Measurements from ENCODE around the gene EPHB2.
A peak's percentile ranks its signal among the peaks of the same experiment; 100 is the strongest.
"Not testable (repeated sequence)": the region's sequence is repeated elsewhere in the genome, so short reads cannot be mapped to it uniquely, and the experiment has no call there.

EPHB2 gene

GRCh38 chr1:22935433-22935832 is 224.8 kb downstream of the EPHB2 start:
- Mint-ChIP-seq H3K27ac (no peak overlapping the region), H3K27me3 (peaks cover 18% of the 10 kb centered on the region), H3K9me3 (peaks cover 3% of the 10 kb centered on the region), H3K4me3 (no peak overlapping the region), H3K4me1 (no peaks in the 10 kb centered on the region), H3K36me3 (no peaks in the 10 kb centered on the region)
- DNase-seq = peak; percentile 4
- CTCF ChIA-PET = no interaction called here

DNA sequence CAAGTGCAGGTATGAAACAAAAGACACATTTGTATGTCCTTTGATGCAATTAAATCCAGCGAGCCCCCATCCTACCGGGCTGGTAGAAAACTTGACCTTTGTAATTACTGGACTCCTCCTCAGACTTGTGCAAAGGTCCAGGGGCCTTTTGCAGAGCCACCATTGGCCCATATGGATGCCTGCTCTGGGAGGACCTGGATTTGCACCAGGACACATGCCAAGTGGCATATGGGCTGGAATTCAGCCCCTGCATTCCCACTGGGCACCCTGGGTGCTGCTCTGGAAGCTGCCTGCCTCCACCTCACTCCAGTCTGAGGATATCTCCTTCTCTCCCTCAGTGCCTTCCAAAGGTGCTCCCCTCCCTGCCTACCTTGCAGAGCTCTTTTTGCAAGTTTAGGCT is 226.0 kb downstream of the EPHB2 start:
- DNase-seq = peak; percentile 1
- Mint-ChIP-seq H3K4me3 (no peak overlapping the region), H3K36me3 (no peaks in the 10 kb centered on the region), H3K9me3 (peaks cover 10% of the 10 kb centered on the region), H3K27ac (no peak overlapping the region), H3K4me1 (no peaks in the 10 kb centered on the region), H3K27me3 (peaks cover 16% of the 10 kb centered on the region)
- CTCF ChIA-PET = no interaction called here

GRCh38 chr1:22941257-22941656 is 230.6 kb downstream of the EPHB2 start:
- Mint-ChIP-seq H3K4me1 (no peaks in the 10 kb centered on the region), H3K27ac (no peak overlapping the region), H3K9me3 (peaks cover 10% of the 10 kb centered on the region), H3K4me3 (no peak overlapping the region), H3K27me3 (peaks cover 18% of the 10 kb centered on the region), H3K36me3 (no peaks in the 10 kb centered on the region)
- CTCF ChIA-PET = no interaction called here
- DNase-seq = no peak

DNA sequence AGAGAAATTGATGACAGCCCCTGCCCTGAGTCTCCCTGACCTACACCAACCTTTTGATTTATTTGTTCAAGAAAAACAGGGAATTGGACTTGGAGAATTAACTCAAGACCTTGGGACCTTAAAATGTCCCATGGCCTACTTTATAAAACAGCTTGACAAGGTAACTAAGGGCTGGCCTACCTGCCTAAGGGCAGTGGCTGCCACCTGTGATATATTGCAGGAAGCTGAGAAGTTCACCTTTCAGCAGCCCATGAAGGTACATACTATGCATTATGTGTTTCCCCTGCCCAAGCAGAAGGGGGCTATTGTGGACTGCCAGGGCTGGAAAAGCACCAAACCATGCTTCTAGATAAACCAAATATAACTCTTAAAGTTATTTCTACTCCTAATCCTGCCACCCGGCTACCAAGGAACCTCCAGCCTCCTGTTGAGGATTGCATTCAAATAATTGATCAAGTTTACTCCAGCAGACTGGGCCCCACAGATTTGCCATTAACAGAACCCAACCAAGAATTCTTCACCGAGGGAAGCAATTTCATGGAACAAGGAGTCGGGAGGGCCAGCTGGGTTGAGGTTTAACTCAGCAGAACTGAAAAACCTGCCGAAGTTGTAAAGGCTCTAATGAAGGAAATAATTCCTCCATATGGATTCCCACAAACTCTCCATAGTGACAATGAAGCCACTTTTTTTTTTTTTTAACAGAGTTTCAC is 233.9 kb downstream of the EPHB2 start:
- Mint-ChIP-seq H3K4me3 (no peak overlapping the region), H3K36me3 (no peaks in the 10 kb centered on the region), H3K27me3 (peaks cover 26% of the 10 kb centered on the region), H3K27ac (no peak overlapping the region), H3K9me3 (peaks cover 10% of the 10 kb centered on the region), H3K4me1 (no peaks in the 10 kb centered on the region)
- CTCF ChIA-PET = no interaction called here
- no peak for DNase-seq

DNA sequence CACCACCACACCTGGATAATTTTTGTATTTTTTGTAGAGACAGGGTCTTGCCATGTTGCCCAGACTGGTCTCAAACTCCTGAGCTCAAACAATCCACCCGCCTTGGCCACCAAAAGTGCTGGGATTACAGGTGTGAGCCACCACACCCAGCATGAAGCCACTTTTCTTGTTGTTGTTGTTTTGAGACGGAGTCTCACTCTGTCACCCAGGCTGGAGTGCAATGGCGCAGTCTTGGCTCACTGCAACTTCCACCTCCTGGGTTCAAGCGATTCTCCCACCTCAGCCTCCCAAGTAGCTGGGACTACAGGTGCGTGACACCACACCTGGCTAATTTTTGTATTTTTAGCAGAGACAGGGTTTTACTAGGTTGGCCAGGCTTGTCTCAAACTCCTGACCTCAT is 234.5 kb downstream of the EPHB2 start:
- Mint-ChIP-seq H3K27me3 (peaks cover 29% of the 10 kb centered on the region), H3K9me3 (peaks cover 10% of the 10 kb centered on the region)
- H3K36me3 Mint-ChIP-seq, H3K4me3 Mint-ChIP-seq, H3K27ac Mint-ChIP-seq, DNase-seq, H3K4me1 Mint-ChIP-seq: not testable (repeated sequence)
- CTCF ChIA-PET = interaction anchor here (0.5 kb wide), 1 partner anchor 687 kb away, joined by 3 read pairs; no protein-coding TSS in a partner anchor

DNA sequence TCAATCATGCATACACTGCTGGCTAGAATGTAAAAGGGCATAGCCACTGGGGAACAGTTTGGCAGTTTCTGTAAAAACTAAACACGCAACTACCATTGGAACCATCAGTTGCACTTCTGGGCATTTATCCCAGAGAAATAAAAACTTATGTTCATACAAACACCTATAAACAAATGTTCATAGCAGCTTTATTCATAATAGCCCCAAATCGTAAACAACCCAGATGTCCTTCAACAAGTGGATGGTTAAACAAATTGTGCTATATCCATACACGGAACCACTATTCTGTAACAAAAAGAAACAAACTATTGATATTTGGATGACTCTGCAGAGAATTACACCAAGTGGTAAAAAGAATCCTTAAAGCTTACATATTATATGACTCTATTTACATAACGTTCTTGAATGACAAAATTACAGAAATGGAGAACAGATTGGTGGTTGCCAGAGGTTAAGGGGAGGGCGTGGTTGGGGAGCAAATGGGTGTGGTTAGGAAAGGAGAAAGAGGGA is 239.2 kb downstream of the EPHB2 start:
- H3K4me3 Mint-ChIP-seq = no peak overlapping the region
- CTCF ChIA-PET = interaction anchor here (0.6 kb wide), 1 partner anchor 52 kb away, joined by 3 read pairs; no protein-coding TSS in a partner anchor
- H3K27ac Mint-ChIP-seq = no peak overlapping the region
- no peak for DNase-seq
- peaks cover 56% of the 10 kb centered on the region for H3K27me3 Mint-ChIP-seq
- no peaks in the 10 kb centered on the region for H3K4me1 Mint-ChIP-seq
- H3K36me3 Mint-ChIP-seq = no peaks in the 10 kb centered on the region
- no peaks in the 10 kb centered on the region for H3K9me3 Mint-ChIP-seq

DNA sequence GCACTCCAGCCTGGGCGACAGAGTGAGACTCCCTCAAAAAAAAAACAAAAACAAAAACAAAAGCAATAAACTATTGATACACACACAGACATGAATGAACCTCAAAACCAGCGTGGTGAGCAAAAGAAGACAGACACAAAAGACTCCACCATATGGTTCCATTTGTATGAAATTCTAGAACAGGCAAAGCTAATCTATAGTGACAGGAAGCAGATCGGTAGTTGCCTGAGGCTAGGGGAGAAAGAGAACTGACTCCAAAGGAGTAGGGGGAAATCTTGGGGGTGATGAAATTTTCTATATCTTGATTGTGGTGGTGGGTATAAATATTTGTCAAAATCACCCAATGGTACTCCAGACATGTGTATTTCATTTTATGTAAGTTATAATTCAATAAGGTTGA is 241.2 kb downstream of the EPHB2 start:
- Mint-ChIP-seq H3K9me3 (no peaks in the 10 kb centered on the region), H3K27ac (no peak overlapping the region), H3K4me1 (no peaks in the 10 kb centered on the region), H3K36me3 (no peaks in the 10 kb centered on the region), H3K27me3 (peaks cover 68% of the 10 kb centered on the region), H3K4me3 (no peak overlapping the region)
- no peak for DNase-seq
- CTCF ChIA-PET = interaction anchor here (0.6 to 1.1 kb wide), 2 partner anchors 12 to 612 kb away, joined by 3 to 4 read pairs; no protein-coding TSS in a partner anchor

GRCh38 chr1:22952694-22953056 is 242.0 kb downstream of the EPHB2 start:
- no peaks in the 10 kb centered on the region for H3K4me1 Mint-ChIP-seq
- H3K27ac Mint-ChIP-seq = no peak overlapping the region
- DNase-seq = no peak
- H3K27me3 Mint-ChIP-seq = peaks cover 66% of the 10 kb centered on the region
- H3K9me3 Mint-ChIP-seq = no peaks in the 10 kb centered on the region
- H3K4me3 Mint-ChIP-seq = no peak overlapping the region
- CTCF ChIA-PET = no interaction called here
- H3K36me3 Mint-ChIP-seq = no peaks in the 10 kb centered on the region

DNA sequence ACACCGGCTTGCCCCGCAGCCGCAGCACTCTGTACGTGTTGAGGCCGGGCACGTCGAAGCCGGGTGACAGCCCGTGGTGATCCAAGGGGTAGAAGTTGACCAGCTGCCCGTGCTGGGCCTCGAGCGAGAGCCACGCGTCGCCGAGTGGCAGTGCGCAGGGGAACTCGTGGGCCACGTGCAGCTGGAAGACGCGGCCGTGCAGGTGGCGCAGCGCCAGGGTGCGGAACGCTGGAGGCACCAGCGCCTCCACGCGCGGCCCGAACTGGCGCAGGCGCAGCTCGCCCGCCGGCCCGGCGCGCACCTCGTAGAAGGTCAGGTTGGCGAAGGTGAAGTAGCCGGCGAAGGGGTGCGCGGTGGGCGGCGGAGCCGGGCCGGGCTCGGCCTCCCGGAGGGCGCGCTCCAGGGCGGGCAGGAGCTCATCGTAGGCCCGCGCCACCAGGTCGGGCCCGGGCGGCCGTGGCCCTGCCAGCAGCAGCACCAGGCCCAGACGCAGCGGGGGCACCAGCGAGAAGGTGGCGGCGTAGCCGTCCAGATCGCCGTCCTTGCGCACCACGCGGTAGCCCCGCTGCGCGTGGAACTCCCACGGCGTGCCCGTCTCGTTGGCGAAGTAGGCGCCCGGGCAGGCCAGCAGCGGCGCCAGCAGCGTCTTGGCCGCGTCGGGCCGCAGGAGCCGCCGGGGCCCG is 242.6 kb downstream of the EPHB2 start:
- Mint-ChIP-seq H3K9me3 (no peaks in the 10 kb centered on the region), H3K36me3 (no peaks in the 10 kb centered on the region), H3K27me3 (peaks cover 61% of the 10 kb centered on the region), H3K4me3 (no peak overlapping the region), H3K4me1 (no peaks in the 10 kb centered on the region), H3K27ac (no peak overlapping the region)
- CTCF ChIA-PET = no interaction called here
- no peak for DNase-seq

DNA sequence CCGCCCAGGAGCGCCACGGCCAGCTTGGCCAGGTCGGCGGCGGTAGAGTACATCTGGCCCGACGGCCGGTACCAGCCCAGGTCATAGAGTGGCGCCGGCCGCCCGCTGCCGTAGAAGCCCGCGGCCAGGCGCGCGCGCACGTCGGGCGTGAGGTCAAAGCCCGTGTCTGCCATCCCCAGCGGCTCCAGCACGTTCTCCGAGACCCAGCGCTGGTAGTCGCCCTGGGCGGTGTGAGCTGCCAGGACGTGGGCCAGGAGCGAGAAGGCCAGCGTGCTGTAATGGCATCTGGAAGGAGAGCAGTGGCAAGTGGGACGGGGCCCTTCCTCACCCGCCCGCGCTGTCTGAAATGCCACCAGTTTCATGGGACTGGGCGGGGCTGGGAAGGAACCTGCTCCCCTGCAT is 243.1 kb downstream of the EPHB2 start:
- Mint-ChIP-seq H3K36me3 (no peaks in the 10 kb centered on the region), H3K9me3 (no peaks in the 10 kb centered on the region), H3K4me1 (no peaks in the 10 kb centered on the region), H3K4me3 (no peak overlapping the region), H3K27ac (no peak overlapping the region), H3K27me3 (peaks cover 60% of the 10 kb centered on the region)
- CTCF ChIA-PET = no interaction called here
- DNase-seq = no peak

GRCh38 chr1:22955146-22955545 is 244.5 kb downstream of the EPHB2 start:
- no peak overlapping the region for H3K27ac Mint-ChIP-seq
- H3K4me3 Mint-ChIP-seq = no peak overlapping the region
- no peak for DNase-seq
- H3K36me3 Mint-ChIP-seq = no peaks in the 10 kb centered on the region
- CTCF ChIA-PET = no interaction called here
- peaks cover 55% of the 10 kb centered on the region for H3K27me3 Mint-ChIP-seq
- H3K9me3 Mint-ChIP-seq = no peaks in the 10 kb centered on the region
- no peaks in the 10 kb centered on the region for H3K4me1 Mint-ChIP-seq

DNA sequence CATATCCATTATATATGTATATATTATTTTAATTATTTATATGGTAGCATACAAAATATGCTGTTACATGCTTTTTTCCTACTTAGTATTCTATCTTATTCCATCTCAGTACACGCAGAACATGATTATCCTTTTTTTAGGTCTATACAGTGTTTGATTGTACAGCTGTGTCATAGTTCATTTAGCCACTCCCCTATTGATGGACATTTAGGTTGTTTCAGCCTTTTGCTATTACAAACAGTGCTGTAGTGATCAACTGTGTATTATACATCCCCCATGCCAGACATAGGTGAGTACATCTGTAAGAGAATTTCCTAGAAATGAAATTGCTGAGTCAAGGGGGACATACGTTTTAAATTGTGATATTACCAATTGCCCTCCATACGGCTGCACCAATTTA is 246.4 kb downstream of the EPHB2 start:
- Mint-ChIP-seq H3K4me1 (no peaks in the 10 kb centered on the region), H3K36me3 (no peaks in the 10 kb centered on the region), H3K27ac (no peak overlapping the region), H3K9me3 (no peaks in the 10 kb centered on the region), H3K4me3 (no peak overlapping the region), H3K27me3 (peaks cover 42% of the 10 kb centered on the region)
- DNase-seq = no peak
- CTCF ChIA-PET = interaction anchor here (1.3 kb wide), 1 partner anchor 8 kb away, joined by 3 read pairs; no protein-coding TSS in a partner anchor

DNA sequence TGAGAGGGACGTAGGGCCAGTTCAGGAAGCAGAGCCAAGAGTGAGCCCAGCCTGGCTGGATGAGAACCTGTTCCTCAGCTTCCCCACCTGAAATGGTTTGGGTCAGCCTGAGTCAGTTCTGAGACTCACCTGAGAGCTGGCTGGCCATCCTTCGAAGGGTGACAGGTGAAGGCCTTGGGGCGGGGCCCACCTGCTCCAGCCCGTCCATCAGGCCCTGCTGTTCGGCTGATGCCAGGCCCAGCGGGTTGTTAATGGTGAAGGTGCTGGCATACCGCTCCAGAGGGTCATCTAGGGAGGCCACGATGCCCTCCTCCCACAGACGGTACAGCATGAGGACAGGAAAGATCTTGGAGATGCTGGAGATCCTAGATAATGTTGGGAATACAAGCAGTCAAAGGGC is 247.9 kb downstream of the EPHB2 start:
- no peak overlapping the region for H3K27ac Mint-ChIP-seq
- H3K27me3 Mint-ChIP-seq = peaks cover 29% of the 10 kb centered on the region
- no peaks in the 10 kb centered on the region for H3K4me1 Mint-ChIP-seq
- H3K9me3 Mint-ChIP-seq = no peaks in the 10 kb centered on the region
- H3K36me3 Mint-ChIP-seq = no peaks in the 10 kb centered on the region
- DNase-seq = no peak
- no peak overlapping the region for H3K4me3 Mint-ChIP-seq
- CTCF ChIA-PET = no interaction called here

DNA sequence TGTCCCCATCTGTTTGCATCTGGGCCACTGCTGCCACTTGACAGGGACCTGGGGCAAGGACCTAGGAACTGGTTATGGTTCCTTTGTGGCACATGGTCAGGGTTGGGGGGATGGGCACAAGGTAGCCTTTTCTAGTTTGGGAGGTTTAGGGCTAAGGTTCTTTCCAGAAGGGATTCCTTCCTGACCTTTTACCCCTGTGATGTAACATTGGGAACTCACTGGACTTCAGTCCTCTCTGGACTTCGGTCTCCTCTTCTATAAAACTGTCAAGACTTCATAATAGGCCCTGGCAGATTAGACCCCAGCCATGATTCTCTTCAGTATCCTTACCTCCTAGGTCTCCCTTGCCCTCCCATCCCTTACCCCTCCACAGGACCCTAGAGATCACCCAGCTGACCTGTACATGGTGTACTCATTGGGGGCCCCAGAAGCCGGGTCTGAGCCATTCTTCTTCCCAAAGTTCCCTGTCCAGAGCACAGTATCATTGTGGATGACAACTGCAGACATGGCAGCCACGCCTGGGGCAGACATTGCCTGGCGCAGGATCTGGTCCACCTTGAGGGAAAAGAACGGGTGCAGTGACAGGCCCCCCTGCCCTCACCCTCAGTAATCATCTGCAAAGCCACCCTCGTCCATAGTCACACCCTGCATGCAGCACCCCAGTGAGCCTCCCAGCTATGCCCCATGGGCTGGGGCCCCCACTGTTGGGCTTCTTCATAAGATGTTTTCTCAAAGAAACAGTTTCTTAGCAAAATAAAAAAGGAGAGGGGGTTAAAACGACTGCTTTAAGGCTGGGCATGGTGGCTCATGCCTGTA is 249.1 kb downstream of the EPHB2 start:
- CTCF ChIA-PET = no interaction called here
- H3K27me3 Mint-ChIP-seq = peaks cover 26% of the 10 kb centered on the region
- H3K27ac Mint-ChIP-seq = no peak overlapping the region
- H3K4me1 Mint-ChIP-seq = no peaks in the 10 kb centered on the region
- DNase-seq = no peak
- no peaks in the 10 kb centered on the region for H3K9me3 Mint-ChIP-seq
- H3K4me3 Mint-ChIP-seq = no peak overlapping the region
- no peaks in the 10 kb centered on the region for H3K36me3 Mint-ChIP-seq
